NAMALWA (cell line): ENCODE measurements around the gene SHC4.
"Not testable (repeated sequence)": the region's sequence is repeated elsewhere in the genome, so short reads cannot be mapped to it uniquely, and the experiment has no call there.

Experiments used
- DNase-seq: peaks from one replicate; pipeline ENCODE4 v3.0.0-alpha.2; 2015; ENCODE audit warnings: low spot score

SHC4 gene

GRCh38 chr15:48924528-48925393 lies 39.0 kb downstream of the SHC4 start:
- no peak for DNase-seq

DNA sequence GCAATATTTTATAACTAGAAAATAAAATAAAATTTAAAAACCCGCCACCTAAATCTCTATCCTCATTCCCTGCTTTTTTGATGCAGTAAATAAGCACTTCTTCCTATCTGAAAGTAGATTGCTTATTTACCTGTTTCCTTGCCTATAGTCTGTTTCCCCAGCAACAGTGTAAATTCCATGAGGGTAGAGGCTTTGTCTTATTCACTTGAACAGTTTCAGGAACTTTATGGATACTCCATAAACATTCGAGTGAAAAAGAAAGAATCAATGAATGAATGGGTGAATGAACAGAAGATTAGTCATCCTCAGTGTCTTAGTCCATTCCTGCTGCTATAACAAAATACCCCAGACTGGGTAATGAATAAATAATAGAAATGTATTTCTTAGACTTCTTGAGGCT lies 41.7 kb downstream of the SHC4 start:
- no peak for DNase-seq

DNA sequence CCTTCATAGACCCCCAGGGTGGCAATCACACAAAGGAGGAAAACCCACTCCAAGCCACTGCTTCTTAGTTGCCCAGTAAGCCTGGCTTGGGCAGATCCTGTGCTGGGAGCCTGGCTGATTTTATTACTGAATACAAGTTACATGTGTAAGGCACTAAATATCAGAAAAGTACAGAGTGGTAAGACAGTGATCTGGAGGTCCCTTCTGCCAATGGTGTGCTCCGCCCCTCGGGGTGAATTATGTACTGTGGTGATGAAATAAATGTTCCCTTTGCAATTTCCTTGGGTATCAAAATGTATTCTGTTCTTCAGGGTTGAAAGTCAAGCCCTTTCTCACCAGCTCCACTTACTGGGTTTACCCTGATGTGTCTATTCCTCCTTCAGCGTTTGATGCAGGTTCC lies 47.0 kb downstream of the SHC4 start:
- no peak for DNase-seq

GRCh38 chr15:48915861-48916260 lies 47.9 kb downstream of the SHC4 start:
- no peak for DNase-seq

- DNase-seq = no peak
These were observed 49.0 kb downstream of the SHC4 start for GRCh38 chr15:48914717-48915116.

- no peak for DNase-seq
These were observed 50.6 kb downstream of the SHC4 start for GRCh38 chr15:48913141-48913540.

DNA sequence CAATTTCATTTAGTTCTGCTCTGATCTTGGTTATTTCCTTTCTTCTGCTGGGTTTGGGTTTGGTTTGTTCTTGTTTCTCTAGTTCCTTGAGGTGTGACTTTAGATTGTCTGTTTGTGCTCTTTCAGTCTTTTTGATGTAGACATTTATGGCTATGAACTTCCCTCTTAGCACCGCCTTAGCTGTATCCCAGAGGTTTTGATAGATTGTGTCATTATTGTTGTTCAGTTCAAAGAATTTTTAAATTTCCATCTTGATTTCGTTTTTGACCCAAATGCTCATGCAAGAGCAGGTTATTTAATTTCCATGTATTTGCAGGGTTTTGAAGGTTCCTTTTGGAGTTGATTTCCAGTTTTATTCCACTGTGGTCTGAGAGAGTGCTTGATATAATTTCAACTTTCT lies 53.2 kb downstream of the SHC4 start:
- not testable (repeated sequence) for DNase-seq

DNA sequence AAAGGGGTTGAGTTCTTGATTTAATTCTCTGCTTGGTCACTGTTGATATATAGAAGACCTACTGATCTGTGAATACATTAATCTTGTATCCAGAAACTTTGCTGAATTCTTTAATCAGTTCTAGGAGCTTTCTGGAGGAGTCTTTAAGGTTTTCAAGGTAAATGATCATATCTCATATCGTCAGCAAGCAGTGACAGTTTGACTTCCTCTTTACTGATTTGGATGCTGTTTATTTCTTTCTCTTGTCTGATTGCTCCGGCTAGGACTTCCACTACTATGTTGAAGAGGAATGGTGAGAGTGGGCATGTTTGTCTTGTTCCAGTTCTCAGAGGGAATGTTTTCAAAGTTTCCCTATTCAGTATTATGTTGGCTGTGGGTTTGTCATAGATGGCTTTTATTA lies 54.4 kb downstream of the SHC4 start:
- not testable (repeated sequence) for DNase-seq

GRCh38 chr15:48905847-48906246 lies 57.9 kb downstream of the SHC4 start:
- DNase-seq = no peak

DNA sequence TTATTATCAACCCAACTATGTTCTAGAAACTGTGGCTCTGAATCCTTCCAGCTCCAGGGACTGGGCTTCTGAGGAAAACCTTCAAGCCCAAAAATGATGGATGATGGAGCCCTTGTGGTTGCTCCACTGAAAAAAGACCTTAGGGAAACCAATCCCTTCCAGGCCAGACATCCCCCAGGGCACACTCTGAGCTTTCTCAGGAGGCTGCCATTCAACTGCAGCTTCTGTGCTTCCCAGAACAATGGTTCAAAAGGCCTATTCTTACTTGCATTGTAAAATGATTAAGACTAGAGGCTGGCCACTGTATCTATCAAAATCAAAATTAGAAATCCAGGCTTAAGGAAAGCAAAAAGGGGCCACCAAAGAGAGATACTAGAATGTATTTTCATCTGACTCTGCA lies 58.5 kb downstream of the SHC4 start:
- no peak for DNase-seq

GRCh38 chr15:48904758-48905157 lies 59.0 kb downstream of the SHC4 start:
- DNase-seq = no peak

- DNase-seq = no peak
These were observed 63.9 kb downstream of the SHC4 start for GRCh38 chr15:48899793-48900192.

DNA sequence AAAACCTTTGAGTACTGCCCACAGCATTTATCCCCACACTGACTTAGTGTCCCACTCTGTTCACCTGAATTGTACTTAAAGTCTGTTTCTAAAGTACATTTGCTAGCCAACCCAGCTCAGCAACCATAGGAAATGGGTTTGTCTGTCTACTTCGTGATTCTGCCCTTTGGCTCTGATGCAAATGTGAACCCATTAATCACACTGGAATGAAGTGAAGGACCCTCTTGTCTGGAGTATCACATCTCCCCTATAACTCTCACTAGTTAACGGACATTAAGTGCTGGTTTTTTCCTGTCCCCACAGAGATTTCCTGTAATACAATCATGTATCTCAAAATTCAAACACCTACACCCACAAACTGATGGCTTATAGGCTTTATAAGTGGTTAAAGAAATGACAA lies 65.3 kb downstream of the SHC4 start:
- DNase-seq = no peak

- no peak for DNase-seq
These were observed 65.7 kb downstream of the SHC4 start for GRCh38 chr15:48898032-48898431.

- DNase-seq = no peak
These were observed 66.6 kb downstream of the SHC4 start for GRCh38 chr15:48896869-48897814.

DNA sequence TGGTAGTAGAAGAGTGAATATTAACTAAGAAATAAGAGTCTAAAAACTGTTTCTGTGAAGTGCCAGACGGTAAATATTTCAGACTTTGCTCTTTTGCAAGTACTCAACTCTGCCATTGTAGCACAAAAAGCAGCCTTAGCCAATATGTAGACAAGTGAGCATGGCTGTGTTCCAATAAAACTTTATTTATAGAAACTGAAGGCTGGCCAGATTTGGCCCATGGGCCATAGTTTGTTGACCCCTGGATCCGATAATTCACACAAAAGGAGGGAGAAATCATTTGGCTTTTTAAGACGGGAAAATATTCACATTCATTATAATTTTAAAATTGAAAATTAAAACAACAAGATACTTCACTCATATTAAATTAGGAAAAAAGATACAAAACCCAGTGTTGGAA lies 70.4 kb downstream of the SHC4 start:
- DNase-seq = no peak

GRCh38 chr15:48891232-48891765 lies 72.4 kb downstream of the SHC4 start:
- DNase-seq = no peak

GRCh38 chr15:48890375-48890972 lies 73.2 kb downstream of the SHC4 start:
- DNase-seq = no peak

GRCh38 chr15:48889925-48890324 lies 73.8 kb downstream of the SHC4 start:
- no peak for DNase-seq

- no peak for DNase-seq
These were observed 74.9 kb downstream of the SHC4 start for GRCh38 chr15:48888836-48889235.

- no peak for DNase-seq
These were observed 75.5 kb downstream of the SHC4 start for GRCh38 chr15:48888191-48888590.

DNA sequence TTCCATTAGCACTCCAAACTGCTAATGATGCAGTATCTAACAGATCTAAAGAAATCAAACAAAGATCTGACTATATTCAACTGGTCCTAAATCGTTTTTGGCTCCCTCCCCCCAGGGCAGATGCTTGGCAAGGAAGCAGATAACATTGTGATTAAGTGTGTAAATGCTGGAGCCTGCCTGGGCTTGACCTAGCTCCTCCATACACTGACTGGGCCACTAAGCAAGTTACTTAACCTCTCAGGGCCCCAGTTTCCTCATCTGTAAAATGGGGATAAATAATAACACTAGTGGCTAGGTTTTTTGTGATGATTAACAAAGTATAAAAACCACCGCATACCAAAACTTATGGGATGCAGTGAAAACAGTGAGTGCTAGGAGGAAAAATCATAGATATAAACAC lies 76.6 kb downstream of the SHC4 start:
- DNase-seq = no peak
